ENCODE results near the gene SP2. TPM values are rescaled to one million over a fixed set of nuclear protein-coding genes. Genes with fewer than 3 reads are reported as not detected.

Gene SP2
- total RNA-seq, 1 donor from 2014 or later: 18.0 TPM

- Mint-ChIP-seq H3K9me3 (no peaks in the 10 kb centered on the region), H3K4me1 (peaks cover 27% of the 10 kb centered on the region)
These were observed 1.5 kb downstream of the SP2 start for GRCh38 chr17:47897561-47897960.

GRCh38 chr17:47898241-47898640 is 2.2 kb downstream of the SP2 start:
- Mint-ChIP-seq H3K27ac (no peak overlapping the region), H3K27me3 (ENCODE audit: low read depth) (peaks cover 3% of the 10 kb centered on the region), H3K36me3 (peaks cover 3% of the 10 kb centered on the region), H3K9me3 (no peaks in the 10 kb centered on the region), H3K4me3 (peak overlapping the region; percentile 96), H3K4me1 (peaks cover 27% of the 10 kb centered on the region)
- no peak for TF ChIP-seq CTCF (IDR thresholded peaks at IDR 0.05; ENCODE audit: unreplicated experiment)
- DNase-seq (ENCODE audit: low spot score in 2 of 2, unreplicated experiment in 2 of 2): no peak

More at GRCh38 chr17:47897561-47897960, 1.5 kb downstream of the SP2 start:
- H3K27ac Mint-ChIP-seq: peak overlapping the region; percentile 98
- DNase-seq (ENCODE audit: low spot score in 2 of 2, unreplicated experiment in 2 of 2): no peak
- peak overlapping the region; percentile 96 for H3K4me3 Mint-ChIP-seq
- H3K36me3 Mint-ChIP-seq: peaks cover 3% of the 10 kb centered on the region
- no peak for TF ChIP-seq CTCF (IDR thresholded peaks at IDR 0.05; ENCODE audit: unreplicated experiment)
- peaks cover 3% of the 10 kb centered on the region for H3K27me3 Mint-ChIP-seq (ENCODE audit: low read depth)

DNA sequence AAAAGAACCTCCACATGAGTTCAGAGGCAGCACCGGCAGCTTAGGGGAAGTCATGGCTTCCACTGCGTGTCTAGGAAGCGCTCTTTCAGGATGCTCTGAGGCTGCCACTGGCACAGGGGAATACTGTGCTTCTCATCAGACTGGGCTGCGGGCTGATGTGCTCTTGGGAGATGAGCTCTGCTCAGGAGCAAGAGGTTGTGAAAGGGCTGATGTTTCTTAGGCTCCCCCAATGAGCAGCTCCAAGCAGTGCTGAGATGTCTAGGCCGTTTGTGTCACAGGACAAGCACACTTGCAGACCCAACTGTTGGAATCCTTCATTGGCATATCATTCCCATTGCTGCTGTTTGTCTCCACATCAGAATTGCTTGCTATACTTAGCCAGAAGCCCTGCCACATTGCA is 3.6 kb downstream of the SP2 start:
- no peak overlapping the region for H3K27ac Mint-ChIP-seq
- DNase-seq (ENCODE audit: low spot score in 2 of 2, unreplicated experiment in 2 of 2): no peak
- H3K4me1 Mint-ChIP-seq: peaks cover 18% of the 10 kb centered on the region
- H3K36me3 Mint-ChIP-seq: peaks cover 6% of the 10 kb centered on the region
- no peak for TF ChIP-seq CTCF (IDR thresholded peaks at IDR 0.05; ENCODE audit: unreplicated experiment)
- peaks cover 3% of the 10 kb centered on the region for H3K27me3 Mint-ChIP-seq (ENCODE audit: low read depth)
- H3K9me3 Mint-ChIP-seq: no peaks in the 10 kb centered on the region
- no peak overlapping the region for H3K4me3 Mint-ChIP-seq

DNA sequence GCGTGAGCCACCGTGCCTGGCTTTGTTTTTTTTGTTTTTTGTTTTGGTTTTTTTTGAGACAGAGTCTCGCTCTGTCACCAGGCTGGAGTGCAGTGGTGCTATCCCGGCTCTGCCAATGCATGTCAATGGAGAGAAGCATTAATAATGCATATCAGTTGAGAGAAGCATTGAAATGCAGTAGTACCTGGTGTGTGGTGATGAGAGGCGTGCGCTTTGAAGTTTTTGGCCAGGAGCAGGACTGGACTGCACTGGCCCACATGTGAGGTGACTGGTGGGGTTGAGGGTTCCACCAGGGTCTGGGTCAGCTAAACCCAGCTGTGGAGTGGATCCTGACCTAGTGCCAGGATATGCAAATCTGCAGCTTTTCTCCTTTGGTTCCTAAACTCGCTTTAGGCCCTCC is 5.4 kb downstream of the SP2 start:
- DNase-seq (ENCODE audit: low spot score in 2 of 2, unreplicated experiment in 2 of 2): no peak
- peaks cover 13% of the 10 kb centered on the region for H3K4me1 Mint-ChIP-seq
- no peak overlapping the region for H3K27ac Mint-ChIP-seq
- no peak for TF ChIP-seq CTCF (IDR thresholded peaks at IDR 0.05; ENCODE audit: unreplicated experiment)
- no peaks in the 10 kb centered on the region for H3K9me3 Mint-ChIP-seq
- H3K36me3 Mint-ChIP-seq: peaks cover 6% of the 10 kb centered on the region
- no peak overlapping the region for H3K4me3 Mint-ChIP-seq
- H3K27me3 Mint-ChIP-seq (ENCODE audit: low read depth): no peaks in the 10 kb centered on the region

- H3K36me3 Mint-ChIP-seq: peaks cover 6% of the 10 kb centered on the region
- no peak overlapping the region for H3K27ac Mint-ChIP-seq
- H3K27me3 Mint-ChIP-seq (ENCODE audit: low read depth): no peaks in the 10 kb centered on the region
- H3K9me3 Mint-ChIP-seq: no peaks in the 10 kb centered on the region
- no peak for TF ChIP-seq CTCF (IDR thresholded peaks at IDR 0.05; ENCODE audit: unreplicated experiment)
- no peak for DNase-seq (ENCODE audit: low spot score in 2 of 2, unreplicated experiment in 2 of 2)
- H3K4me3 Mint-ChIP-seq: no peak overlapping the region
- peaks cover 7% of the 10 kb centered on the region for H3K4me1 Mint-ChIP-seq
These were observed 6.2 kb downstream of the SP2 start for GRCh38 chr17:47902039-47902744.
